Activated CD8-positive, alpha-beta memory T cell treated with anti-CD3 and anti-CD28 coated beads, Interleukin-2, amount 10 ng/mL, durations not matched to agents 7 days and 5 days (primary cell): ENCODE data around the gene RAD9B. TPM values are rescaled to one million over a fixed set of nuclear protein-coding genes. Genes with fewer than 3 reads are reported as not detected.
A peak's percentile ranks its signal among the peaks of the same experiment; 100 is the strongest.
"Not testable (repeated sequence)": the region's sequence is repeated elsewhere in the genome, so short reads cannot be mapped to it uniquely, and the experiment has no call there.

Source experiments
- ATAC-seq: fragments of 150-1000 bp; cut with Tn5 transposase; one replicate; pipeline ENCODE4 v1.10.0; 2021; ENCODE audit warnings: moderate library complexity
- CTCF ChIA-PET: fragments of 350-600 bp; sonication (Branson Sonifier 250); formaldehyde crosslinking; loops from one replicate; lab custom pipeline; 2021; ENCODE audit warnings: antibody characterized with exemption; lab: Charles Lee
- DNase-seq: peaks from one replicate; pipeline ENCODE4 v3.0.0-alpha.2; 2020
- H3K27ac Mint-ChIP-seq: one replicate; pipeline ENCODE4 v1.8.0; 2021; ENCODE audit warnings: mild to moderate bottlenecking, mixed read lengths
- H3K27me3 Mint-ChIP-seq: one replicate; pipeline ENCODE4 v1.8.0; 2021; ENCODE audit warnings: mixed read lengths
- H3K36me3 Mint-ChIP-seq: one replicate; pipeline ENCODE4 v1.8.0; 2021; ENCODE audit warnings: mild to moderate bottlenecking, mixed read lengths
- H3K4me1 Mint-ChIP-seq: one replicate; pipeline ENCODE4 v1.8.0; 2021; ENCODE audit warnings: mixed read lengths
- H3K4me3 Mint-ChIP-seq: one replicate; pipeline ENCODE4 v1.8.0; 2021; ENCODE audit warnings: mild to moderate bottlenecking, moderate library complexity, mixed read lengths
- H3K9me3 Mint-ChIP-seq: one replicate; pipeline ENCODE4 v1.8.0; 2022; ENCODE audit warnings: low read depth, mixed read lengths
- total RNA-seq, 2 experiments: library from RNA; stranded (reverse); gene quantifications; one replicate each; pipeline ENCODE4 v1.2.3, GENCODE V29; 2021

Gene RAD9B
- total RNA-seq, result 1 to 10 TPM; 1.8 to 2.2 TPM

DNA sequence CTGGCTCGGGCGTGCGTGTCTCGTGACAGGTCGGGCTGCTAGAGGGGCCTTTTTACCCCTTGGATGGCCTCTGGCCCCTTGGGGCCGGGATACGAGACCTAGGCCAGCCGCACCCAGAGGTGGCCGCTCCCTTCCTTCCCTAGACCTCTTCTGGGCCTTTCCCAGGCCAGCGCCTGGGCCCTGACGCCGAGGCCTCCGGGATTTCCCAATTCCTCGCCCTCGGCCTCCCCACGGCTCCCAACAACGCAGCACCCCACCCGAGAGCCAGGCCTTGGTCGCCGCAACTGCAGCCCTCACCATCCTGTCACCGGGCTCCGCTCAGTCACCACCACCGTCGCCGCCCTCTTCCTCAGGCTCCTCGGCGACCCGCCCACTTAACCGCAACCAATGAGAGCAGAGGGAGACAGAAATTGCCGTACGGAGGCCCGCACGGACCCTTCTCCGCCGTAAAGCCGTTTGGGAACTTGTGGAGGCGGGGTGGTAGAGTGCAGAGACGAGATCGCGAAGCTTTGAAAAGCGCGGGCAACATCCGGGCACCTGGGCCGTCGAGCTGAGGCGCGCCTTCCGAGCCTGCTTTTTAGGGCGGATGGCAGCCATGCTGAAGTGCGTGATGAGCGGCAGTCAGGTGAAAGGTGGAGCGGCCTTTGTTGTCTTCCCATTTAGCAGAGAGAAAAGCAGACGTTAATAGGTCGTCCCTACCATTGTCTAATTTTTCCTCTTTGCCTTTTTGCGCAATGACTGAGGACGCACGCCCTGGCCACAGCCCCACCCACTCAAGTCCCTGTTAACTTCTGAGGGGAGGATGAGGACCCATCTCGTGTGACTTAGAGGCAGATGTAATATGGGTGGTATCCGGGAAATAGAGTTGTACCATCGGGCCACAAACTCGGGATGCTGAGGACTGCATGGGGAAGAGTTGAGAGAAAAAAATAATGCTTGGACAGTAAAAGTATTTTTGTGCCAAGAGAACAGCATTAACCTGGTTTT, at the start of gene RAD9B, which contains the start of gene VPS29:
RAD9B (plus strand) TSS at position 580 of the 987 bp plus-strand sequence; CDS start at position 587, 7 bp downstream.
VPS29 (minus strand) TSS at position 360 of the 987 bp plus-strand sequence; CDS start at position 300, 60 bp downstream.
- peaks cover 22% of the 10 kb centered on the region for H3K36me3 Mint-ChIP-seq
- peaks cover 35% of the 10 kb centered on the region for H3K4me1 Mint-ChIP-seq
- H3K9me3 Mint-ChIP-seq, result no peaks in the 10 kb centered on the region
- peak within 1 kb of the TSS; percentile 99 for H3K4me3 Mint-ChIP-seq
- CTCF ChIA-PET, result interaction anchor here (1.7 to 6.0 kb wide), 6 partner anchors 9 to 99 kb away, joined by 4 to 48 read pairs (median 15); partner anchors contain the start of genes ARPC3, FAM216A and GPN3
- no peaks in the 10 kb centered on the region for H3K27me3 Mint-ChIP-seq
- DNase-seq (peak; percentile 100), ATAC-seq (peak; percentile 95)
- peak within 1 kb of the TSS; percentile 98 for H3K27ac Mint-ChIP-seq

DNA sequence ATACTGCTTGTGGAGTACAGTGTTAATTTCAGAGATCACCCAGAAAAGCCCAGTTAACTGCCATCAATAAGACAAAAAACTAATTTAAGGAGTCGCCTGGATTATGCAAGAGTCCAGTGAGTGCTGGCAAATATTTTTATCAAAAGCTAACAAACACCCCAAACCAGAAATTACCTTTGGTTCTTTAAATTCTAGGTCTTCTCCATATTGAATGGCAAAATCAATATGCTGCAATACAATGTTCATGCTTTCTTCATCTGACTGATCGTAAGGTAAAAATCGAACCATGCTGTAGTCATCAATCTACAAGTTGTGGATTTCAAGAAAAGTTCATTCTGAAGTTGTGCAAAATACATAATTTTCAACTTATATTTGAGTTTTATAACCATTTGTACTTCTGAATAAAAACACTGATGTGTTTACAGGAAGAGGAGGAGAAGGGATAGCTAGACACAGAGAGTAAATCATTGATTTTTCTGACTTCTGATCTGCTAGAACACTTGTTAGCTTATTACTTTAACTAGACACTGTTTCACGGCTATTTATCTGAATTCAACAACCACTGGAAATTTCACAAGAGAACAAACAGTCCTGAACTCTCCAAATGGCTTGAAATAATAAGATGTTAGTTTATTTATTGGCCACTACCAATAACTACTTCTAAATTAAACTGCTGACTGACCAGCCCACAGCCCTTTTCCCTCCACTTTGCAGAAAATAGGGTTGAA, 48.4 kb upstream of the RAD9B start:
- ATAC-seq (no peak), DNase-seq (no peak)
- CTCF ChIA-PET, result interaction anchor here (2.1 to 9.8 kb wide), 3 partner anchors 10 to 148 kb away, joined by 5 to 161 read pairs (median 98); partner anchors contain the start of genes FAM216A and GPN3
- Mint-ChIP-seq H3K36me3 (peaks cover 34% of the 10 kb centered on the region), H3K4me3 (no peak overlapping the region), H3K4me1 (peaks cover 27% of the 10 kb centered on the region), H3K9me3 (no peaks in the 10 kb centered on the region), H3K27me3 (no peaks in the 10 kb centered on the region), H3K27ac (no peak overlapping the region)

DNA sequence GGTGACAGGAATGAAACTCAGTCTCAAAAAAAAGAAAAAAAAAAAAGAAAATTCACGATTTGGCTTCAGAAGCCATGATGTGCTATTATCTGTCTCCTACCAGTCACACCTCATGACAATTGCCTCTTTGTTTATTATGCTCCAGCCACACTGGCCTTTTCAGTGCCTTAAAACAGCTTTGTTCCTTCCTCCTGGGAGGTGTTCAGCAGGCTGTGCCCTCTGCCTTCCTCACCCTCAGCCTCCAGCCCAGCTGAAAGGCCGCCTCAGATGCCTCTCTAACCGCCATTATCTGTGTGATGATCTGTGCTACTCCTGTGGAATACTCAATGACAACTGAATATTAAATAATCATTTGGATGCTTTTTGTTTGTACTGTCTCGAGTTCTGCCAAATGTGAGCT, 43.4 kb upstream of the RAD9B start:
- Mint-ChIP-seq H3K4me1 (peaks cover 6% of the 10 kb centered on the region), H3K36me3 (peaks cover 33% of the 10 kb centered on the region), H3K27ac (no peak overlapping the region), H3K9me3 (no peaks in the 10 kb centered on the region), H3K4me3 (no peak overlapping the region), H3K27me3 (no peaks in the 10 kb centered on the region)
- CTCF ChIA-PET, result interaction anchor here (0.9 to 1.5 kb wide), 4 partner anchors 9 to 141 kb away, joined by 3 to 5 read pairs (median 4); partner anchors contain the start of gene ARPC3
- no peak for DNase-seq
- no peak for ATAC-seq

DNA sequence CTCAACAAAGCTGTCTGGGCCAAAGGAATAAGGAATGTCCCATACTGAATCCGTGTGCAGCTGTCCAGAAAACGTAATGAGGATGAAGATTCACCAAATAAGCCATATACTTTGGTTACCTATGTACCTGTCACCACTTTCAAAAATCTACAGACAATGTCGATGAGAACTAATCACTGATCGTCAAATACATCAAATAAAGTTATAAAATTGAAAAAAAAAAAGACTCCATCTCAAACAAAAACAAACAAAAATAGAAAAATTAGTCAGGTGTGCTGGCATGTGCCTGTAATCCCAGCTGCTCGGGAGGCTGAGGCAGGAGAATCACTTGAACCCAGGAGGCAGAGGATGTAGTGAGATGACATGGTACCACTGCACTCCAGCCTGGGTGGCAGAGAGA, 40.9 kb upstream of the RAD9B start:
- not testable (repeated sequence) for H3K27me3 Mint-ChIP-seq, H3K27ac Mint-ChIP-seq

DNA sequence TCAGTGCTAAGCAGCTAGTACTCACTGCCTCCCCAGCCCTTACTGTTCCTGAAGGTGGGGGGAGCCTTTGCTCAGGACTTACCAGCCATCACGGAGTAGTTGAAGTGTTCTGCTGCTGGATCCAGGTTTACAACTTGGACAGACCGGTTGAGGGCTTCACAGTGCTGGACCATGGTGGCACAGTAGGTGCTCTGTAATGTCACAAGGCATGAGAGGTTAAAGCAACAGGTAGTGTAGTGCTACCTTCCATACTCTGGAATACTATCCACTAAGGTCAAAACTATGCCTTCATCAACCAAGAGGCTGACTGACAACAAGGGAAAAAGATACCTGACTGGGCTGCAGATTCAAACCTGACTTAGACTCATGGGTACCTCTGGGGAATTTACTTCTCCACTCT, 37.1 kb upstream of the RAD9B start:
- Mint-ChIP-seq H3K27me3 (no peaks in the 10 kb centered on the region), H3K4me1 (peaks cover 32% of the 10 kb centered on the region), H3K4me3 (no peak overlapping the region), H3K36me3 (peaks cover 20% of the 10 kb centered on the region), H3K9me3 (no peaks in the 10 kb centered on the region), H3K27ac (no peak overlapping the region)
- DNase-seq (no peak), ATAC-seq (no peak)
- CTCF ChIA-PET, result interaction anchor here (5.5 kb wide), 1 partner anchor 15 kb away, joined by 98 read pairs; the partner anchor contains the start of gene ARPC3

More for the DNA sequence above, 40.9 kb upstream of the RAD9B start:
- ATAC-seq, DNase-seq, H3K9me3 Mint-ChIP-seq, H3K4me3 Mint-ChIP-seq, CTCF ChIA-PET: not testable (repeated sequence)
- H3K4me1 Mint-ChIP-seq, result peaks cover 10% of the 10 kb centered on the region
- peaks cover 30% of the 10 kb centered on the region for H3K36me3 Mint-ChIP-seq

DNA sequence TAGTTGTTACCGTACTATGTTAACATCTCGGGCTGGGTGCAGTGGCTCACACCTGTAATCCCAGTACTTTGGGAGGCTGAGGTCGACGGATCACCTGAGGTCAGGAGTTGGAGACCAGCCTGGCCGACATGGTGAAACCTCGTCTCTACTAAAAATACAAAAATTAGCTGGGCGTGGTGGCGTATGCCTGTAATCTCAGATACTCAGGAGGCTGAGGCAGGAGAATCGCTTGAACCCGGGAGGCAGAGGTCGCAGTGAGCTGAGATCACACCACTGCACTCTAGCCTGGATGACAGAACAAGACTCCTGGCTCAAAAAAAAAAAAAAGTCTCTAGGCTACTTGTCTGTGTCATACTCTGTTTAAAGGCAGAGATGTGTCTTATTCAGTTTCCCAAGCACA, 36.4 kb upstream of the RAD9B start:
- peaks cover 39% of the 10 kb centered on the region for H3K4me1 Mint-ChIP-seq
- not testable (repeated sequence) for H3K4me3 Mint-ChIP-seq, H3K9me3 Mint-ChIP-seq, H3K27me3 Mint-ChIP-seq, H3K27ac Mint-ChIP-seq, ATAC-seq, DNase-seq
- peaks cover 16% of the 10 kb centered on the region for H3K36me3 Mint-ChIP-seq
- CTCF ChIA-PET, result interaction anchor here (0.6 to 5.5 kb wide), 6 partner anchors 15 to 360 kb away, joined by 3 to 98 read pairs (median 6); partner anchors contain the start of genes ARPC3, RAD9B and VPS29

DNA sequence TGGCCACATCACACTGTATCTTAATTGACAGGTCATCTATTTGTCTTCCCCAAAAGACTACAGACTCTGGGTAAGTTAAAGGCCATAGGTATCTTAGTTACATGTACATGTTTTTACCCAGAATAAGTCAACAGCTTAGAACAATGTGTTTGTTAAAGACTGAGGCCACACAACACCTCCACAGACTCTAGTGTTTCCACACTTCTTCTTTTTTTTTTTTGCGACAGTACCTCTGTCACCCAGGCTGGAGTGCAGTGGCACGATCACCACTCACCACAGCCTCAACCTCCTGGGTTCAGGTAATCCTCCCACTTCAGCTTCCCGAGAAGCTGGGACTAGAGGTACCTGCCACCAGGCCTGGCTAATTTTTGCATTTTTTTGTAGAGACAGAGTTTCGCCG, 35.3 kb upstream of the RAD9B start:
- Mint-ChIP-seq H3K9me3 (no peaks in the 10 kb centered on the region), H3K4me3 (peak overlapping the region; percentile 92), H3K27me3 (no peaks in the 10 kb centered on the region), H3K4me1 (peaks cover 43% of the 10 kb centered on the region), H3K27ac (no peak overlapping the region), H3K36me3 (peaks cover 13% of the 10 kb centered on the region)
- no peak for DNase-seq
- CTCF ChIA-PET, result interaction anchor here (0.9 to 5.5 kb wide), 7 partner anchors 8 to 359 kb away, joined by 3 to 98 read pairs (median 5); partner anchors contain the start of genes ARPC3, RAD9B and VPS29
- ATAC-seq, result no peak

DNA sequence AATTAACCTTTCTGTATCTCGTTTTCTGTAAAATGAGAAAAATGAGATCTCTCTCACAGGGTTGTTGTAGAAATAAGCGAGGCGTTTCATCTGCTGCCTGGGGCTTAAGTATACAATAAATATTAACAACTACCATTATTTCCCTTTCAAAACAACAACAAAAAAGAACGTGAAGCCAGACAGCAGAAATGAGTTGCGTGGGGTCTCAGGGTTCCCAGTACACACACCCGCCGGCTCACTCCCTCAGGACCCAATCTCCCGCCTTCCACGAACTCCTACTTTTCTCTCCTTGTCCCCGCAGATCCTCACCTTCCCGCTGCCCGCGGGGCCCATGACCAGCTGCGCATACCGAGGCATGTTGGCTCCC, 34.3 kb upstream of the RAD9B start:
- Mint-ChIP-seq H3K4me1 (peaks cover 43% of the 10 kb centered on the region), H3K27me3 (no peaks in the 10 kb centered on the region), H3K36me3 (peaks cover 13% of the 10 kb centered on the region), H3K9me3 (no peaks in the 10 kb centered on the region), H3K4me3 (peak overlapping the region; percentile 92), H3K27ac (peak overlapping the region; percentile 98)
- CTCF ChIA-PET, result interaction anchor here (0.8 to 6.0 kb wide), 22 partner anchors 9 to 420 kb away, joined by 3 to 98 read pairs (median 4); partner anchors contain the start of genes ARPC3, RAD9B, TCTN1 and VPS29
- ATAC-seq (no peak), DNase-seq (no peak)

DNA sequence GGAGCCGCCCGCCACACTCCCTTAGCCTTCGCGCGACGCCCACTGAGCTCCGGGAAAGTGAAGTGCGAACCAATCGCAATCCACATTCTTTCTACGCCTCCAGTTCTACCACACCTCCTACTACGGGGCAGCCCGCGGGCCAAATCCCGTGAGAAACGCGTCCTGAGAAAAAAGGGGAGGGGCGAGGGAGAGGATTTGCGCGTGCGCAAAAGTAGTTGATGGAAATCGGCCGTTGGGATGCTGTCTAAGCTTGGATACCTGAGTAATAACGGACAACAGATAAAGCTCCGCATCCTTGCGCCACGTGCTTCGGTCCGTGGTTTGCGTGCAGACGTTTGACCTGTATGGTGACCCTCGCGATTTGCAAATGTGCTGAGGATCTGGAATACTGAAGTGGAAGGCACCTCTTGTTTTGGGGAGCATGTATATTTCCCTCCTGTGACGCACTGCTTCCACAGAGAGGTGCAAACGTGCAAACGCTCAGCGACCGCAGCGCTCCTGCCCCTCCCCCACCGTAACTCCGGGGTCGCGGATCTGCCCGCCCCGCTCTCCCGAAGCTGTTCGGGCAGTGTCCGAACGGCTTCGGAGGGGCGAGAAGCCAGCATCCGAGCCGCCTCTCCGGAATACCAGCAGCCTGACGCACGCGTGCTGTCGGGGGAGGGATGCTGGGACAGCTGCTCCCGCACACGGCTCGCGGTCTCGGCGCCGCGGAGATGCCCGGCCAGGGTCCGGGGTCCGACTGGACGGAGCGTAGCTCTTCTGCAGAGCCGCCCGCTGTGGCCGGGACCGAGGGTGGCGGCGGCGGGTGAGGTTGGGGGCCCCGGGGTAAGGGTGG, 33.7 kb upstream of the RAD9B start, which contains the start of the genes FAM216A and GPN3:
FAM216A (plus strand) TSS at position 632 of the 835 bp plus-strand sequence; CDS start at position 663, 31 bp downstream.
GPN3 (minus strand) TSS at position 44 of the 835 bp plus-strand sequence. CDS start 54 bp downstream, outside the sequence.
- CTCF ChIA-PET, result interaction anchor here (0.6 to 6.0 kb wide), 40 partner anchors 8 to 419 kb away, joined by 3 to 98 read pairs (median 4); partner anchors contain the start of genes ARPC3, RAD9B, TCTN1 and VPS29
- ATAC-seq, result peak; percentile 88

DNA sequence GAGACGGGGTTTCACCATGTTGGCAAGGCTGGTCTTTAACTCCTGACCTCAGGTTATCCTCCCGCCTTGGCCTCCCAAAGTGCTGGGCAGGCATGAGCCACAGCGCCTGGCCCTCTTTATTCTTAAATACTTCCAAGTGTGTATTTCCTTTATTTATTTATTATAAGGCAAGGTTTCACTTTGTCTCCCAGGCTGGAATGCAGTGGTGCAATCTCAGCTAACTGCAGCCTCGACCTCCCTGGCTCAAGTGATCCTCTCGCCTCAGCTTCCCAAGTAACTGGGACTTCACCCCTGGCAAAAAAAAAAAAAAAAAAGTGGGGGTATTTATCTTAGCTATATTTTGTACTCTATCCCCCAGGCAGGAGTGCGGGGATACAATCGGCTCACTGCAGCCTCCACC, 26.7 kb upstream of the RAD9B start:
- CTCF ChIA-PET, result interaction anchor here (0.6 to 1.0 kb wide), 2 partner anchors 126 to 378 kb away, joined by 3 to 4 read pairs; no protein-coding TSS in a partner anchor
- Mint-ChIP-seq H3K4me1 (peaks cover 11% of the 10 kb centered on the region), H3K36me3 (peaks cover 13% of the 10 kb centered on the region), H3K27me3 (no peaks in the 10 kb centered on the region), H3K27ac (no peak overlapping the region), H3K4me3 (no peak overlapping the region), H3K9me3 (no peaks in the 10 kb centered on the region)
- ATAC-seq, result no peak
- no peak for DNase-seq

More for the DNA sequence above, 33.7 kb upstream of the RAD9B start, which contains the start of the genes FAM216A and GPN3:
- Mint-ChIP-seq H3K4me1 (peaks cover 43% of the 10 kb centered on the region), H3K27me3 (no peaks in the 10 kb centered on the region), H3K36me3 (peaks cover 14% of the 10 kb centered on the region), H3K27ac (peak within 1 kb of the TSS; percentile 98), H3K9me3 (no peaks in the 10 kb centered on the region), H3K4me3 (peak within 1 kb of the TSS; percentile 92)
- peak; percentile 98 for DNase-seq

DNA sequence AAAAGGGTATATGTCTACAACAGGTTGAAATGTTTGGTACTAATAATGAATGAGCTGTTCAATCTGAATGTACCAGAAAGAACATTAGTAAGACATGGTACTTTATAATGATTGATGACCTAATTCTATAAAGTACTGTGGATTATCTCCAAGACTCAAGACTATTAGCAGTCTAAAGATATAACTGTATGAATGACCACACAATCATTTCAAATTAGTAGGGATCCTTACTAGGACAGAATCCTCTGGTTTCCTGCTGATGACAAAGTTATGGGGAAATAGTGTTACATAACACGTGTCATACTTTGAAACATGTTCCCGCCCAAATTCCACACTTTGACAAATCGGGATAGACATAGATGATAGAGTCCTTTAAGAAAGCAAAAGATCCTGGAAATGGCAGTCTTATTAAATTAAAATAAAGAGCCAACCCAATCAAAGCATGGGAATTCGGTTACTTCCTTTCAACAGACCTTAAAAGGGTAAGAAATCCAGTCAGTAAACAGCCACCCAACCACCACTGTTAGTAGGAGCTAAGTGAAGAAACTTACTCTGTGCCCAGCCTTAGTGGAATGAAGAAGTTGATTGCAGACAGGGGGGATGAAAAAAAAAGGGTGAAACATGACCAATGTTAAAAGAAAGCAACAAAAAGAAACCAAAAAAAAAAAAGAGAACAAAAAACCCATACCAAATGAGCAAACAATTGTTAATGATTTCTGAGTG, 3.0 kb upstream of the RAD9B start:
- CTCF ChIA-PET, result interaction anchor here (0.8 to 6.0 kb wide), 4 partner anchors 16 to 102 kb away, joined by 3 to 48 read pairs (median 26); partner anchors contain the start of genes ARPC3, FAM216A and GPN3
- no peak for DNase-seq
- Mint-ChIP-seq H3K27me3 (no peaks in the 10 kb centered on the region), H3K27ac (peak overlapping the region; percentile 82), H3K4me3 (peak overlapping the region; percentile 55), H3K4me1 (peaks cover 37% of the 10 kb centered on the region), H3K36me3 (peaks cover 37% of the 10 kb centered on the region), H3K9me3 (no peaks in the 10 kb centered on the region)
- no peak for ATAC-seq
